Measurements from ENCODE around the gene BCAT1. TPM values are rescaled to one million over a fixed set of nuclear protein-coding genes. Genes with fewer than 3 reads are reported as not detected.

BCAT1 gene
- total and polyA plus RNA-seq, 2 experiments from 2014 or later = 53.6 to 181 TPM

DNA sequence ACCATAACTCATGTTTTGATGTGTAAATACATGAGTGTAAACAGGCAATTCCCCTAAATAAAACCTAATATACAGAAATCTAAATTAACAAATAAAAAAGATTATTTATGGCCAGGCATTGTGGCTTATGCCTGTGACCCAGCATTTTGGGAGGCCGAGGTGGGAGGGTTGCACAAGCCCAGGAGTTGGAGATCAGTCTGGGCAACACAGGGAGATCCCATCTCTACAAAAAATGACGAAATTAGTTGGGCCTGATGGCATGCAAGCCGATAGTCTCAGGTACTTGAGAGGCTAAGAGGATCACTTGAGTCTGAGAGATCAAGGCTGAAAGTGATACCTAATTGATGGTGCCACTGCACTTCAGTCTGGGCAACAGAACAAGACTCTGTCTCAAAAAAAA lies 48.7 kb downstream of the BCAT1 start:
- Histone ChIP-seq H3K4me1 (ENCODE audit: insufficient read depth) (peaks cover 31% of the 10 kb centered on the region), H3K36me3 (ENCODE audit: insufficient read depth) (no peaks in the 10 kb centered on the region), H3K27me3 (ENCODE audit: insufficient read depth) (peaks cover 11% of the 10 kb centered on the region; the same call in 1 of the 2 replicates), H4K20me1 (replicated peaks; ENCODE audit: insufficient read depth) (peaks cover 11% of the 10 kb centered on the region), H2AFZ (no peak overlapping the region), H3K79me2 (replicated peaks; ENCODE audit: insufficient read depth) (peaks cover 89% of the 10 kb centered on the region), H3K9me2 (ENCODE audit: insufficient read depth) (no peaks in the 10 kb centered on the region), H3F3A (replicated peaks; ENCODE audit: low read depth) (peaks cover 11% of the 10 kb centered on the region; the same call in 1 of the 2 replicates), H3K4me2 (no peak overlapping the region), H3K27ac (ENCODE audit: low read depth) (no peak overlapping the region), H3K4me3 (no peak overlapping the region)
- no peak for DNase-seq (ENCODE audit: low spot score)
- no peak for ATAC-seq
- H3K27ac Mint-ChIP-seq = no peak overlapping the region
- no peak overlapping the region for H3K4me3 Mint-ChIP-seq
- TF ChIP-seq NANOG (IDR thresholded peaks at IDR 0.05; ENCODE audit: borderline replicate concordance) = no peak
- TF ChIP-seq STAT1 (IDR thresholded peaks at IDR 0.05; ENCODE audit: unreplicated experiment) = no peak
- TF ChIP-seq CREB1 (CRISPR knock-in tag; IDR thresholded peaks at IDR 0.05; ENCODE audit: low read depth) = no peak
- TF ChIP-seq, protein P1, sequence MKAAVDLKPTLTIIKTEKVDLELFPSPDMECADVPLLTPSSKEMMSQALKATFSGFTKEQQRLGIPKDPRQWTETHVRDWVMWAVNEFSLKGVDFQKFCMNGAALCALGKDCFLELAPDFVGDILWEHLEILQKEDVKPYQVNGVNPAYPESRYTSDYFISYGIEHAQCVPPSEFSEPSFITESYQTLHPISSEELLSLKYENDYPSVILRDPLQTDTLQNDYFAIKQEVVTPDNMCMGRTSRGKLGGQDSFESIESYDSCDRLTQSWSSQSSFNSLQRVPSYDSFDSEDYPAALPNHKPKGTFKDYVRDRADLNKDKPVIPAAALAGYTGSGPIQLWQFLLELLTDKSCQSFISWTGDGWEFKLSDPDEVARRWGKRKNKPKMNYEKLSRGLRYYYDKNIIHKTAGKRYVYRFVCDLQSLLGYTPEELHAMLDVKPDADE (IDR thresholded peaks at IDR 0.05) = no peak
- TF ChIP-seq, protein P2, sequence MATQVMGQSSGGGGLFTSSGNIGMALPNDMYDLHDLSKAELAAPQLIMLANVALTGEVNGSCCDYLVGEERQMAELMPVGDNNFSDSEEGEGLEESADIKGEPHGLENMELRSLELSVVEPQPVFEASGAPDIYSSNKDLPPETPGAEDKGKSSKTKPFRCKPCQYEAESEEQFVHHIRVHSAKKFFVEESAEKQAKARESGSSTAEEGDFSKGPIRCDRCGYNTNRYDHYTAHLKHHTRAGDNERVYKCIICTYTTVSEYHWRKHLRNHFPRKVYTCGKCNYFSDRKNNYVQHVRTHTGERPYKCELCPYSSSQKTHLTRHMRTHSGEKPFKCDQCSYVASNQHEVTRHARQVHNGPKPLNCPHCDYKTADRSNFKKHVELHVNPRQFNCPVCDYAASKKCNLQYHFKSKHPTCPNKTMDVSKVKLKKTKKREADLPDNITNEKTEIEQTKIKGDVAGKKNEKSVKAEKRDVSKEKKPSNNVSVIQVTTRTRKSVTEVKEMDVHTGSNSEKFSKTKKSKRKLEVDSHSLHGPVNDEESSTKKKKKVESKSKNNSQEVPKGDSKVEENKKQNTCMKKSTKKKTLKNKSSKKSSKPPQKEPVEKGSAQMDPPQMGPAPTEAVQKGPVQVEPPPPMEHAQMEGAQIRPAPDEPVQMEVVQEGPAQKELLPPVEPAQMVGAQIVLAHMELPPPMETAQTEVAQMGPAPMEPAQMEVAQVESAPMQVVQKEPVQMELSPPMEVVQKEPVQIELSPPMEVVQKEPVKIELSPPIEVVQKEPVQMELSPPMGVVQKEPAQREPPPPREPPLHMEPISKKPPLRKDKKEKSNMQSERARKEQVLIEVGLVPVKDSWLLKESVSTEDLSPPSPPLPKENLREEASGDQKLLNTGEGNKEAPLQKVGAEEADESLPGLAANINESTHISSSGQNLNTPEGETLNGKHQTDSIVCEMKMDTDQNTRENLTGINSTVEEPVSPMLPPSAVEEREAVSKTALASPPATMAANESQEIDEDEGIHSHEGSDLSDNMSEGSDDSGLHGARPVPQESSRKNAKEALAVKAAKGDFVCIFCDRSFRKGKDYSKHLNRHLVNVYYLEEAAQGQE (IDR thresholded peaks at IDR 0.05; ENCODE audit: unreplicated experiment) = no peak
- no peak for TF ChIP-seq ZNF114 (CRISPR knock-in tag; IDR thresholded peaks at IDR 0.05)
- TF ChIP-seq, protein P3, sequence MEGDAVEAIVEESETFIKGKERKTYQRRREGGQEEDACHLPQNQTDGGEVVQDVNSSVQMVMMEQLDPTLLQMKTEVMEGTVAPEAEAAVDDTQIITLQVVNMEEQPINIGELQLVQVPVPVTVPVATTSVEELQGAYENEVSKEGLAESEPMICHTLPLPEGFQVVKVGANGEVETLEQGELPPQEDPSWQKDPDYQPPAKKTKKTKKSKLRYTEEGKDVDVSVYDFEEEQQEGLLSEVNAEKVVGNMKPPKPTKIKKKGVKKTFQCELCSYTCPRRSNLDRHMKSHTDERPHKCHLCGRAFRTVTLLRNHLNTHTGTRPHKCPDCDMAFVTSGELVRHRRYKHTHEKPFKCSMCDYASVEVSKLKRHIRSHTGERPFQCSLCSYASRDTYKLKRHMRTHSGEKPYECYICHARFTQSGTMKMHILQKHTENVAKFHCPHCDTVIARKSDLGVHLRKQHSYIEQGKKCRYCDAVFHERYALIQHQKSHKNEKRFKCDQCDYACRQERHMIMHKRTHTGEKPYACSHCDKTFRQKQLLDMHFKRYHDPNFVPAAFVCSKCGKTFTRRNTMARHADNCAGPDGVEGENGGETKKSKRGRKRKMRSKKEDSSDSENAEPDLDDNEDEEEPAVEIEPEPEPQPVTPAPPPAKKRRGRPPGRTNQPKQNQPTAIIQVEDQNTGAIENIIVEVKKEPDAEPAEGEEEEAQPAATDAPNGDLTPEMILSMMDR (conservative IDR thresholded peaks at IDR 0.05; ENCODE audit: low read depth in 2 of 2) = no peak
- no peak for TF ChIP-seq EZH2 (IDR thresholded peaks at IDR 0.05; ENCODE audit: low read depth, unreplicated experiment)
- no peak for TF ChIP-seq ZNF331 (CRISPR knock-in tag; IDR thresholded peaks at IDR 0.05; ENCODE audit: low read depth)
- no peak for TF ChIP-seq JUNB (IDR thresholded peaks at IDR 0.05; ENCODE audit: unreplicated experiment)
- no peak for TF ChIP-seq POLR2AphosphoS5 (IDR thresholded peaks at IDR 0.05; ENCODE audit: low read depth)
- no peak for TF ChIP-seq EZH2phosphoT487 (IDR thresholded peaks at IDR 0.05; ENCODE audit: unreplicated experiment)
- TF ChIP-seq, protein P4, sequence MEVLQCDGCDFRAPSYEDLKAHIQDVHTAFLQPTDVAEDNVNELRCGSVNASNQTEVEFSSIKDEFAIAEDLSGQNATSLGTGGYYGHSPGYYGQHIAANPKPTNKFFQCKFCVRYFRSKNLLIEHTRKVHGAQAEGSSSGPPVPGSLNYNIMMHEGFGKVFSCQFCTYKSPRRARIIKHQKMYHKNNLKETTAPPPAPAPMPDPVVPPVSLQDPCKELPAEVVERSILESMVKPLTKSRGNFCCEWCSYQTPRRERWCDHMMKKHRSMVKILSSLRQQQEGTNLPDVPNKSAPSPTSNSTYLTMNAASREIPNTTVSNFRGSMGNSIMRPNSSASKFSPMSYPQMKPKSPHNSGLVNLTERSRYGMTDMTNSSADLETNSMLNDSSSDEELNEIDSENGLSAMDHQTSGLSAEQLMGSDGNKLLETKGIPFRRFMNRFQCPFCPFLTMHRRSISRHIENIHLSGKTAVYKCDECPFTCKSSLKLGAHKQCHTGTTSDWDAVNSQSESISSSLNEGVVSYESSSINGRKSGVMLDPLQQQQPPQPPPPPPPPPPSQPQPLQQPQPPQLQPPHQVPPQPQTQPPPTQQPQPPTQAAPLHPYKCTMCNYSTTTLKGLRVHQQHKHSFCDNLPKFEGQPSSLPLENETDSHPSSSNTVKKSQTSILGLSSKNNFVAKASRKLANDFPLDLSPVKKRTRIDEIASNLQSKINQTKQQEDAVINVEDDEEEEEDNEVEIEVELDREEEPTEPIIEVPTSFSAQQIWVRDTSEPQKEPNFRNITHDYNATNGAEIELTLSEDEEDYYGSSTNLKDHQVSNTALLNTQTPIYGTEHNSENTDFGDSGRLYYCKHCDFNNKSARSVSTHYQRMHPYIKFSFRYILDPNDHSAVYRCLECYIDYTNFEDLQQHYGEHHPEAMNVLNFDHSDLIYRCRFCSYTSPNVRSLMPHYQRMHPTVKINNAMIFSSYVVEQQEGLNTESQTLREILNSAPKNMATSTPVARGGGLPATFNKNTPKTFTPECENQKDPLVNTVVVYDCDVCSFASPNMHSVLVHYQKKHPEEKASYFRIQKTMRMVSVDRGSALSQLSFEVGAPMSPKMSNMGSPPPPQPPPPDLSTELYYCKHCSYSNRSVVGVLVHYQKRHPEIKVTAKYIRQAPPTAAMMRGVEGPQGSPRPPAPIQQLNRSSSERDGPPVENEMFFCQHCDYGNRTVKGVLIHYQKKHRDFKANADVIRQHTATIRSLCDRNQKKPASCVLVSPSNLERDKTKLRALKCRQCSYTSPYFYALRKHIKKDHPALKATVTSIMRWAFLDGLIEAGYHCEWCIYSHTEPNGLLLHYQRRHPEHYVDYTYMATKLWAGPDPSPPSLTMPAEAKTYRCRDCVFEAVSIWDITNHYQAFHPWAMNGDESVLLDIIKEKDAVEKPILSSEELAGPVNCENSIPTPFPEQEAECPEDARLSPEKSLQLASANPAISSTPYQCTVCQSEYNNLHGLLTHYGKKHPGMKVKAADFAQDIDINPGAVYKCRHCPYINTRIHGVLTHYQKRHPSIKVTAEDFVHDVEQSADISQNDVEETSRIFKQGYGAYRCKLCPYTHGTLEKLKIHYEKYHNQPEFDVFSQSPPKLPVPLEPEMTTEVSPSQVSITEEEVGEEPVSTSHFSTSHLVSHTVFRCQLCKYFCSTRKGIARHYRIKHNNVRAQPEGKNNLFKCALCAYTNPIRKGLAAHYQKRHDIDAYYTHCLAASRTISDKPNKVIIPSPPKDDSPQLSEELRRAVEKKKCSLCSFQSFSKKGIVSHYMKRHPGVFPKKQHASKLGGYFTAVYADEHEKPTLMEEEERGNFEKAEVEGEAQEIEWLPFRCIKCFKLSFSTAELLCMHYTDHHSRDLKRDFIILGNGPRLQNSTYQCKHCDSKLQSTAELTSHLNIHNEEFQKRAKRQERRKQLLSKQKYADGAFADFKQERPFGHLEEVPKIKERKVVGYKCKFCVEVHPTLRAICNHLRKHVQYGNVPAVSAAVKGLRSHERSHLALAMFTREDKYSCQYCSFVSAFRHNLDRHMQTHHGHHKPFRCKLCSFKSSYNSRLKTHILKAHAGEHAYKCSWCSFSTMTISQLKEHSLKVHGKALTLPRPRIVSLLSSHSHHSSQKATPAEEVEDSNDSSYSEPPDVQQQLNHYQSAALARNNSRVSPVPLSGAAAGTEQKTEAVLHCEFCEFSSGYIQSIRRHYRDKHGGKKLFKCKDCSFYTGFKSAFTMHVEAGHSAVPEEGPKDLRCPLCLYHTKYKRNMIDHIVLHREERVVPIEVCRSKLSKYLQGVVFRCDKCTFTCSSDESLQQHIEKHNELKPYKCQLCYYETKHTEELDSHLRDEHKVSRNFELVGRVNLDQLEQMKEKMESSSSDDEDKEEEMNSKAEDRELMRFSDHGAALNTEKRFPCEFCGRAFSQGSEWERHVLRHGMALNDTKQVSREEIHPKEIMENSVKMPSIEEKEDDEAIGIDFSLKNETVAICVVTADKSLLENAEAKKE (CRISPR knock-in tag; IDR thresholded peaks at IDR 0.05) = no peak
- peaks cover 22% of the 10 kb centered on the region for H3K4me1 Mint-ChIP-seq
- H3K27me3 Mint-ChIP-seq (ENCODE audit: insufficient read depth, low read depth, poor library complexity) = peaks cover 16% of the 10 kb centered on the region
- H3K9me3 Mint-ChIP-seq = no peaks in the 10 kb centered on the region
- peaks cover 40% of the 10 kb centered on the region for H3K36me3 Mint-ChIP-seq (ENCODE audit: low read depth)
